HuH-7.5 (cell line): ENCODE measurements around the gene HNRNPH1.

Source experiments
- DNase-seq: peaks from one replicate; pipeline ENCODE4 v3.0.0; 2011; ENCODE audit warnings: low spot score

HNRNPH1 gene

GRCh38 chr5:179623906-179624741, 653 bp upstream of the HNRNPH1 start:
- DNase-seq: no peak

- no peak for DNase-seq
Observed at GRCh38 chr5:179621551-179622214, 1.8 kb downstream of the HNRNPH1 start.

GRCh38 chr5:179620703-179621350, 2.6 kb downstream of the HNRNPH1 start:
- no peak for DNase-seq

- no peak for DNase-seq
Observed at GRCh38 chr5:179620293-179620692, 3.2 kb downstream of the HNRNPH1 start.

- DNase-seq: no peak
Observed at GRCh38 chr5:179619776-179620175, 3.7 kb downstream of the HNRNPH1 start.

GRCh38 chr5:179618923-179619554, 4.4 kb downstream of the HNRNPH1 start:
- no peak for DNase-seq

- DNase-seq: no peak
Observed at GRCh38 chr5:179617930-179618329, 5.5 kb downstream of the HNRNPH1 start.

GRCh38 chr5:179616002-179616594, 7.4 kb downstream of the HNRNPH1 start:
- no peak for DNase-seq

- no peak for DNase-seq
Observed at GRCh38 chr5:179615203-179615602, 8.3 kb downstream of the HNRNPH1 start.

GRCh38 chr5:179614745-179615144, 8.7 kb downstream of the HNRNPH1 start:
- no peak for DNase-seq

GRCh38 chr5:179613460-179614071, 9.9 kb downstream of the HNRNPH1 start:
- DNase-seq: no peak

- DNase-seq: no peak
Observed at GRCh38 chr5:179612577-179613459, 10.7 kb downstream of the HNRNPH1 start.

- no peak for DNase-seq
Observed at GRCh38 chr5:179610903-179611265, 12.6 kb downstream of the HNRNPH1 start.

- DNase-seq: no peak
Observed at GRCh38 chr5:179610109-179610902, 13.2 kb downstream of the HNRNPH1 start.

GRCh38 chr5:179609834-179610108, 13.7 kb downstream of the HNRNPH1 start:
- no peak for DNase-seq

GRCh38 chr5:179608131-179608581, 15.3 kb downstream of the HNRNPH1 start:
- DNase-seq: no peak

- DNase-seq: no peak
Observed at GRCh38 chr5:179607160-179607931, 16.1 kb downstream of the HNRNPH1 start.

- DNase-seq: no peak
Observed at GRCh38 chr5:179606910-179607159, 16.6 kb downstream of the HNRNPH1 start.

GRCh38 chr5:179606071-179606909, 17.2 kb downstream of the HNRNPH1 start:
- no peak for DNase-seq
